GM23338 (cell line): ENCODE data around the gene PARD3.

ENCODE experiments used
- EZH2 ChIP-seq: fragments of 200-600 bp; sonication (generic); IDR thresholded peaks from one replicate; pipeline ENCODE4 v1.8.0; 2017; ENCODE audit warnings: antibody characterized with exemption, mild to moderate bottlenecking, low read depth; ENCODE audit not compliant: unreplicated experiment
- JUNB ChIP-seq: IDR thresholded peaks from one replicate; pipeline ENCODE4 v1.6.1; 2016; ENCODE audit warnings: antibody characterized with exemption; ENCODE audit not compliant: unreplicated experiment
- TF ChIP-seq, protein P1 (sequence below), 2 experiments: fragments of 200-600 bp in 1 of 2; sonication (generic) in 1 of 2; conservative IDR thresholded peaks; 2 replicates each; pipeline versions ENCODE4 v1.5.1 to v1.6.1; 2016 to 2017; ENCODE audit warnings: antibody characterized with exemption in 2 of 2, low read depth in 2 of 2, mild to moderate bottlenecking in 2 of 2, moderate library complexity in 1 of 2
- TF ChIP-seq, protein P2 (sequence below): IDR thresholded peaks from one replicate; pipeline ENCODE4 v1.6.1; 2018; ENCODE audit warnings: antibody characterized with exemption; ENCODE audit not compliant: unreplicated experiment

DNA sequence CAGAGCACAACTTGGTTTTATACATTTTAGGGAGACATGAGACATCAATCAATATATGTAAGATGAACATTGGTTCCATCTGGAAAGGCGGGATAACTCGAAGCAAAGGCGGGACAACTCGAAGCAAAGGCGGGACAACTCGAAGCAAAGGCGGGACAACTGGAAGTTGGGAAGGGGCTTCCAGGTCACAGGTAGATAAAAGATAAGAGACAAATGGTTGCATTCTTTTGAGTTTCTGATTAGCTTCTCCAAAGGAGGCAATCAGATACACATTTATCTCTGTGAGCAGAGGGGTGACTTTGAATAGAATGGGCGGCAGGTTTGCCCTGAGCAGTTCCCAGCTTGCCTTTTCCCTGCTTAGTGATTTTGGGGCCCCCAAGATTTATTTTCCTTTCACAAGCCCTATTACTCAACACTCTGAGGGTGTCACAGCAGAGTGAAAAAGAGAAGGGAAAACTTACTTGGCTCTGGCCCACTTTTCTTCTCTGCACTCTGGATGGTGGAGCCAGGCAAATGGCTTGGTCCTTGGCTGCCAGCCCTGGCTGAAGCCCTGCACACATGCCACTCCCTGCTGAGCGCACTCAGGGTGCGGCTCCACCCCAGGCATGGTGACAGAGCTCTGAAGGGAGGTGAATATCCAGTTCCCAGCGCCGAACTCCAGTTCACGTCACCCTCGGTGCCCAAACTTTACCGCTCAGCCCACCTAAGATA is 46.7 kb downstream of the PARD3 start:
- TF ChIP-seq JUNB (no peak), EZH2 (no peak)
- TF ChIP-seq, protein P1, sequence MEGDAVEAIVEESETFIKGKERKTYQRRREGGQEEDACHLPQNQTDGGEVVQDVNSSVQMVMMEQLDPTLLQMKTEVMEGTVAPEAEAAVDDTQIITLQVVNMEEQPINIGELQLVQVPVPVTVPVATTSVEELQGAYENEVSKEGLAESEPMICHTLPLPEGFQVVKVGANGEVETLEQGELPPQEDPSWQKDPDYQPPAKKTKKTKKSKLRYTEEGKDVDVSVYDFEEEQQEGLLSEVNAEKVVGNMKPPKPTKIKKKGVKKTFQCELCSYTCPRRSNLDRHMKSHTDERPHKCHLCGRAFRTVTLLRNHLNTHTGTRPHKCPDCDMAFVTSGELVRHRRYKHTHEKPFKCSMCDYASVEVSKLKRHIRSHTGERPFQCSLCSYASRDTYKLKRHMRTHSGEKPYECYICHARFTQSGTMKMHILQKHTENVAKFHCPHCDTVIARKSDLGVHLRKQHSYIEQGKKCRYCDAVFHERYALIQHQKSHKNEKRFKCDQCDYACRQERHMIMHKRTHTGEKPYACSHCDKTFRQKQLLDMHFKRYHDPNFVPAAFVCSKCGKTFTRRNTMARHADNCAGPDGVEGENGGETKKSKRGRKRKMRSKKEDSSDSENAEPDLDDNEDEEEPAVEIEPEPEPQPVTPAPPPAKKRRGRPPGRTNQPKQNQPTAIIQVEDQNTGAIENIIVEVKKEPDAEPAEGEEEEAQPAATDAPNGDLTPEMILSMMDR (conservative IDR thresholded peaks at IDR 0.05; ENCODE audit: low read depth in 2 of 2) = no peak
- TF ChIP-seq, protein P2, sequence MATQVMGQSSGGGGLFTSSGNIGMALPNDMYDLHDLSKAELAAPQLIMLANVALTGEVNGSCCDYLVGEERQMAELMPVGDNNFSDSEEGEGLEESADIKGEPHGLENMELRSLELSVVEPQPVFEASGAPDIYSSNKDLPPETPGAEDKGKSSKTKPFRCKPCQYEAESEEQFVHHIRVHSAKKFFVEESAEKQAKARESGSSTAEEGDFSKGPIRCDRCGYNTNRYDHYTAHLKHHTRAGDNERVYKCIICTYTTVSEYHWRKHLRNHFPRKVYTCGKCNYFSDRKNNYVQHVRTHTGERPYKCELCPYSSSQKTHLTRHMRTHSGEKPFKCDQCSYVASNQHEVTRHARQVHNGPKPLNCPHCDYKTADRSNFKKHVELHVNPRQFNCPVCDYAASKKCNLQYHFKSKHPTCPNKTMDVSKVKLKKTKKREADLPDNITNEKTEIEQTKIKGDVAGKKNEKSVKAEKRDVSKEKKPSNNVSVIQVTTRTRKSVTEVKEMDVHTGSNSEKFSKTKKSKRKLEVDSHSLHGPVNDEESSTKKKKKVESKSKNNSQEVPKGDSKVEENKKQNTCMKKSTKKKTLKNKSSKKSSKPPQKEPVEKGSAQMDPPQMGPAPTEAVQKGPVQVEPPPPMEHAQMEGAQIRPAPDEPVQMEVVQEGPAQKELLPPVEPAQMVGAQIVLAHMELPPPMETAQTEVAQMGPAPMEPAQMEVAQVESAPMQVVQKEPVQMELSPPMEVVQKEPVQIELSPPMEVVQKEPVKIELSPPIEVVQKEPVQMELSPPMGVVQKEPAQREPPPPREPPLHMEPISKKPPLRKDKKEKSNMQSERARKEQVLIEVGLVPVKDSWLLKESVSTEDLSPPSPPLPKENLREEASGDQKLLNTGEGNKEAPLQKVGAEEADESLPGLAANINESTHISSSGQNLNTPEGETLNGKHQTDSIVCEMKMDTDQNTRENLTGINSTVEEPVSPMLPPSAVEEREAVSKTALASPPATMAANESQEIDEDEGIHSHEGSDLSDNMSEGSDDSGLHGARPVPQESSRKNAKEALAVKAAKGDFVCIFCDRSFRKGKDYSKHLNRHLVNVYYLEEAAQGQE = no peak
